SK-N-SH treated with all-trans-retinoic acid at 6 μM for 48 hours (cell line): Measurements from ENCODE around the gene AGAP3.

Experiments used
- CREB5 ChIP-seq: fragments of 250-450 bp; sonication (Bioruptor Pico); IDR thresholded peaks from 2 replicates; pipeline ENCODE4 v1.5.1; 2020; ENCODE audit warnings: low read depth, mild to moderate bottlenecking, moderate library complexity
- CSRNP3 ChIP-seq: fragments of 250-450 bp; sonication (Bioruptor Pico); IDR thresholded peaks from 2 replicates; pipeline ENCODE4 v1.5.1; 2021; ENCODE audit warnings: mild to moderate bottlenecking, moderate library complexity
- OSR1 ChIP-seq: fragments of 250-450 bp; sonication (Bioruptor Pico); IDR thresholded peaks from 2 replicates; pipeline ENCODE4 v1.8.0; 2022; ENCODE audit warnings: moderate library complexity, mild to moderate bottlenecking, inconsistent platforms
- SNAI2 ChIP-seq: fragments of 250-450 bp; sonication (Bioruptor Pico); IDR thresholded peaks from 2 replicates; pipeline ENCODE4 v1.5.0; 2020; ENCODE audit warnings: mild to moderate bottlenecking, moderate library complexity

- TF ChIP-seq OSR1 (CRISPR knock-in tag), result no peak
- no peak for TF ChIP-seq CREB5 (CRISPR knock-in tag)
- TF ChIP-seq SNAI2 (CRISPR knock-in tag), result no peak
- TF ChIP-seq CSRNP3 (CRISPR knock-in tag), result no peak
Measured at GRCh38 chr7:151099486-151100211, 13.4 kb downstream of the AGAP3 start.
